Adipose tissue (tissue), 3 donors: ENCODE data around the gene TIMM44. TPM values are rescaled to one million over a fixed set of nuclear protein-coding genes. Genes with fewer than 3 reads are reported as not detected.
"Not testable (repeated sequence)": the region's sequence is repeated elsewhere in the genome, so short reads cannot be mapped to it uniquely, and the experiment has no call there.

ENCODE experiments used
- H3K27ac ChIP-seq: one replicate; pipeline ENCODE4 v1.5.1; 2013; ENCODE audit warnings: low read depth, low read length
- WGBS, 3 donors: extraction: QIAGEN DNeasy Blood & Tissue Kit; methylation state at CpG; one replicate each; pipeline ENCODE4 v1.1.7; 2013; 5-methylcytosine and 5-hydroxymethylcytosine counted together
- polyA plus RNA-seq, 3 donors: library from polyadenylated mRNA; stranded (reverse); fragments of 200-250 nt; gene quantifications; one replicate each; pipeline ENCODE4 v1.2.3, GENCODE V29; 2013
- donor health status: healthy with polysubstance abuse.
- donor health status: Bipolar disorder and iron deficiency.
- donor health status: healthy.

The TIMM44 gene
- polyA plus RNA-seq, 3 donors = 32.2 to 58.1 (median 54.9) TPM

DNA sequence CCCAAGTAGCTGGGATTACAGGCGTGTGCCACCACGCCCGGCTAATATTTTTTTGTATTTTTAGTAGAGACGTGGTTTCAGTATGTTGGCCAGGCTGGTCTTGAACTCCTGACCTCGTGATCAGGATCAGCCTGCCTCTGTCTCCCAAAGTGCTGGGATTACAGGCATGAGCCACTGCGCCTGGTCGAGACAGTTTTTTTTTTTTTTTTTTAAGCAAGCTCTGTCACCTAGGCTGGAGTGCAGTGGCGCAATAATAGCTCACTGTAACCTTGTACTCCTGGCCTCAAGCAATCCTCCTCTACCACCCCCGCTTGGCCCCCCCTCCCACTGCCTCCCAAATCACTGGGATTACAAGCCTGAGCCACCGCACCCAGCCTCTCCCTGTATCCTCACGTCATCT, 46.2 kb downstream of the TIMM44 start:
- 83 to 92% (median 86%) methylated on average over 11 of the region's 11 CpGs for WGBS, 3 donors
- H3K27ac ChIP-seq = no peak overlapping the region

- no peak overlapping the region for H3K27ac ChIP-seq
- 88 to 91% (median 90%) methylated on average over 13 of the region's 13 CpGs for WGBS, 3 donors
These were observed 47.9 kb downstream of the TIMM44 start for GRCh38 chr19:7895565-7895964.

GRCh38 chr19:7894612-7895309, 48.7 kb downstream of the TIMM44 start:
- 32 to 68% (median 41%) methylated on average over 17 to 18 of the region's 18 CpGs for WGBS, 3 donors

GRCh38 chr19:7893362-7894101, 49.9 kb downstream of the TIMM44 start:
- 82 to 89% (median 82%) methylated on average over 18 of the region's 18 CpGs for WGBS, 3 donors
- not testable (repeated sequence) for H3K27ac ChIP-seq

More at GRCh38 chr19:7894612-7895309, 48.7 kb downstream of the TIMM44 start:
- no peak overlapping the region for H3K27ac ChIP-seq

- WGBS, 3 donors = 54 to 78% (median 73%) methylated on average over 8 of the region's 8 CpGs
- no peak overlapping the region for H3K27ac ChIP-seq
These were observed 54.6 kb downstream of the TIMM44 start for GRCh38 chr19:7888826-7889217.

- H3K27ac ChIP-seq = no peak within 1 kb of the TSS
- 7 to 11% (median 9%) methylated on average over 50 to 53 of the region's 53 CpGs for whole genome bisulfite sequencing, 3 donors
These were observed 55.2 kb downstream of the TIMM44 start, which contains the start of gene LRRC8E for GRCh38 chr19:7888145-7888825. Gene LRRC8E, plus strand, starts transcription at chr19:7888510. Its CDS starts 7,094 bp downstream, at chr19:7895604.

GRCh38 chr19:7887408-7888144, 55.9 kb downstream of the TIMM44 start:
- WGBS, 3 donors = 77 to 87% (median 79%) methylated on average over 16 of the region's 16 CpGs
- H3K27ac ChIP-seq = no peak overlapping the region

- H3K27ac ChIP-seq = no peak overlapping the region
- 80 to 91% (median 85%) methylated on average over 8 of the region's 8 CpGs for WGBS, 3 donors
These were observed 57.6 kb downstream of the TIMM44 start for GRCh38 chr19:7885818-7886217.

- H3K27ac ChIP-seq = no peak overlapping the region
- WGBS, 3 donors = 72 to 88% (median 85%) methylated on average over 2 of the region's 2 CpGs
These were observed 59.5 kb downstream of the TIMM44 start for GRCh38 chr19:7883796-7884570.

GRCh38 chr19:7883105-7883504, 60.4 kb downstream of the TIMM44 start:
- WGBS, 3 donors = 72 to 86% (median 79%) methylated on average over 4 of the region's 4 CpGs
- H3K27ac ChIP-seq = no peak overlapping the region

DNA sequence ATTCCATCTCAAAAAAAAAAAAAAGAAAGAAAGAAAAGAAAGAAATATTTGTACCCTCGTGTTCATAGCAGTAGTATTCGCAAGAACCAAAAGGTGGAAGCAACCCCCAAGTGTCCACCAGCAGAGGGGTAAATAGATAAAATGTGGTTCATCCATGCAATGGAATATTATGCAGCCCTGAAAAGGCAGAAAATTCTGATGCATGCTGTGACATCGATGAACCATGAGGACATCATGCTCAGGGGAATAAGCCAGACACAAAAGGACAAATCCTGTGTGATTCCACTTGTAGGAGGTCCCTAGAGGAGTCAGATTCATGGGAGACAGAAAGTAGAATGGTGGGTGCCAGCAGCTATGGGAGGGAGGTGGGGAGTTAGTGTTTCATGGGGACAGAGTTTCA, 61.6 kb downstream of the TIMM44 start:
- H3K27ac ChIP-seq = no peak overlapping the region
- WGBS, 3 donors = 95 to 96% (median 95%) methylated on average over 3 of the region's 3 CpGs

DNA sequence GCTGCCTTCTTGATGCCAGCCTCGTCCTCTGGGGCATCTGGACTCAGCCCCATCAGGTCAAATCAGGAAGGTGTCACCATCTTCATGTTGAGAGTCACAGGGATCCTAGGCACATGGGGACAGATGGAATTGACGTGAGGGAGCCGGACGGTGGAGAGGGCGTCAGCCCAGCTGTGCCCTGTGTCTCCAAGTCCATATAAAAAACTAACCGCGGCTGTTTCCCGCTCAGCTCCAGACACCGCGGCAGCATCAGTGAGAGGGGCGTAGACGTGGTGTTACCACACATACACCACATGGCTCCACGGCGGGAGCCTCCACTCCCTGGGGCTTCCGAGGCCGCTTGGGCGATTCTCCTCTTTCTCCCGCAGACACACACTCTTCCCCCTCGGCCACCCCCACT, 63.6 kb downstream of the TIMM44 start:
- WGBS, 3 donors = 83 to 93% (median 83%) methylated on average over 19 of the region's 19 CpGs
- no peak overlapping the region for H3K27ac ChIP-seq

DNA sequence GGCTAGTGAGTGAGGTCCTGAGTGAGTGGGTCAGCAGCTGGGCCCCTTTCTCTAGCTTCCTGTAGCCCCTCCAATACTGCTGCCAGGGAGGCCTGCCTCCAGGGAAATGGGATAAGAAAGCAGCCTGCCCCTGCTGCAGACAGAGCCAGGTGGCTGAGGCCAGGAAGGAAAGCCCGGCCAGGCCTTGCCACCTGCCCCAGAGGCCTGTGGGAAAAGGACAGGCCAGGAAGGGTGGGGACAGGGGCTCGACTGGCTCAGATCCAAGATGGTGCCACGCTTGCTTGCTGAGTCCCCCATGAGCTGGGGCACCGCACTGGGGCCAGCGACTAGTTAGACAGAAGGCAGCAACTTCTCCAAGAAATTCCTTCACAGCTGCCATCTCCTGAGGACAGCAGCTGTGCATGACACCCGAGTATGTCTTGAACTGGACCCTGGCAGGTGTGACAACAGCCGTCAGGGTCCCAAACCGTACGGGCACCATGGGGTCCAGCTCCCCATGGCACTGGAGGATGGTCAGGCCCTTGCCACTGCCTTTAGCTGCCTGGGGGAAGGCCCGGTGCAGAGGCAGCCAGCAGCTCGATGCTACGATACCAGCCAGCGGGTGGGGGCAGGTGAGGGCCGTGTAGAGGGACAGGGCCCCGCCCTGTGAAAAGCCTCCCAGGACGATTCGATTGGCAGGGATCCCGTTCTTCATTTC, 64.2 kb downstream of the TIMM44 start:
- no peak overlapping the region for H3K27ac ChIP-seq
- 76% methylated on average over 18 of the region's 18 CpGs for WGBS, 3 donors

DNA sequence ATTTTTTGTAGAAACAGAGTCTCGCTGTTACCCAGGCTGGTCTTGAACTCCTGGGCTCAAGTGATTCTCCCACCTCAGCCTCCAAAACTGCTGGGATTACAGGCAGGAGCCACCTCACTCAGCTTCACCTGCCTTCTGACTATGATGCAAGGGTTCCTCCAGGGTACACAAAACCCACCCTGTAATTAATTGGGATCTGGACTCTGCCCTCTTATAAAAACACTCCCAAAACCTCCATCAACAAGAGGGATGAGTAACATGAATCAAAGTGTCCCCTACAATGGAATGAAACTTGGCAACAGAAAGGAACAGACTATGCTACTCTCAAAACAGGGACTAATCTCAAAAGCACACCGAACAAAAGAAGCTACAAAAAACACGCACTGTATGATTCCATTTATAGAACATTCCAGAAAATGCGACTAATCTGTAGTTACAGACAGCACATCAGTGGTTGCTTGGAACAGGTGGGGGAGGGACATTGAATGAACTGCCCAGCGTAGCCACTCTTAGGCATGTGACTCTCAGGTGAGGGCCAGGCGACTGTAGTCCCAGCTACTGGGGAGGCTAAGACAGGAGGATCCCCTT, 66.1 kb downstream of the TIMM44 start:
- no peak overlapping the region for H3K27ac ChIP-seq
- WGBS, 3 donors = 76 to 78% (median 77%) methylated on average over 6 of the region's 6 CpGs
